Omental fat pad (tissue), 4 donors: Measurements from ENCODE around the gene IRAK1. TPM values are rescaled to one million over a fixed set of nuclear protein-coding genes. Genes with fewer than 3 reads are reported as not detected.

Experiments
- ATAC-seq: fragments of 150-250 bp; one replicate; pipeline ENCODE4 v1.9.1; 2016; ENCODE audit warnings: mild to moderate bottlenecking, moderate library complexity; ENCODE audit not compliant: low FRiP score
- DNase-seq: peaks from one replicate; pipeline ENCODE4 v3.0.0-alpha.2; 2019; ENCODE audit warnings: low spot score
- CTCF ChIP-seq, 3 donors: fragments of 450-650 bp; IDR thresholded peaks; one replicate each; pipeline ENCODE4 v1.5.1; 2016 to 2017; ENCODE audit warnings: antibody characterized with exemption in 3 of 3, mild to moderate bottlenecking in 3 of 3, moderate library complexity in 2 of 3
- total RNA-seq, 4 donors: library from RNA; depleted of rRNA; stranded (reverse); fragments of >200 nt; gene quantifications; one replicate each; pipeline ENCODE4 v1.1.0, GENCODE V29; 2016

Gene IRAK1
- total RNA-seq, 4 donors from 2014 or later = 43.1 to 85.3 (median 78.4) TPM

DNA sequence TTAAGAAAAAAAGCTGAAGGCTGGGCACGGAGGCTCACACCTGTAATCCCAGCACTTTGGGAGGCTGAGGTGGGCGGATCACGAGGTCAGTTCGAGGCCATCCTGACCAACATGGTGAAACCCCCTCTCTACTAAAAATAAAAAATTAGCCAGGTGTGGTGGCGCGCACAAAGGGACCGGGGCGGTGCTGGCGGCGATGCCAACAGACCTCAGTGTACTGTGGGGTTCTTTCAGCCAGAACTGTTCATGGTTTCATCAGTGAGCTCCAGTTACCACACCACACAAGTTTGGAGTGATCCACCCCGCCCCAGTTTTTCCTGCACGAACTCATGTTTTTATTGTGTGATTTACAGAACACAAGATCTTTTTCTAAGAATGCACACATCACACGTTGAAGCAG, 21.2 kb upstream of the IRAK1 start:
- DNase-seq = no peak
- no peak for TF ChIP-seq CTCF (IDR thresholded peaks at IDR 0.05)
- ATAC-seq = no peak

GRCh38 chrX:154040307-154040756, 20.6 kb upstream of the IRAK1 start:
- TF ChIP-seq CTCF (IDR thresholded peaks at IDR 0.05) = no peak
- DNase-seq (no peak), ATAC-seq (peak; percentile 83)

DNA sequence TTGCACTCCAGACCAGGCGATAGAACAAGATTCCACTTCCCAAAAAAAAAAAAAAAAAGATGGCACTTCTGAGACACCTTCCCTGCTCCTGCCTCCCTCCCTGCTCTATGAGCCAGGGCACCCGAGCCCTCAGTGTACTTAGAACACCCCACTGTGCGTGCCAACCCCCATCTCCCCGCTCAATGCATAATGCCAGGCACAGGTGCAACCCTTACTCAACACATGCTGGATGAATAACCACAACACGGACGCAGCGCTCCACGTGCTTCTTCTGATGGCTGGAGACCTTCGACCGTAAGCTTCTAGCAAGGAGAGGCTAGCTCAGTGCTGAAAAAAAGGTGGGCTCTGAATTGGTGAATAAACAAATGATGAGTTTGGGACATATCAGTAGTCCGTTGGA, 19.9 kb upstream of the IRAK1 start:
- no peak for ATAC-seq
- no peak for DNase-seq
- no peak for TF ChIP-seq CTCF (IDR thresholded peaks at IDR 0.05)

DNA sequence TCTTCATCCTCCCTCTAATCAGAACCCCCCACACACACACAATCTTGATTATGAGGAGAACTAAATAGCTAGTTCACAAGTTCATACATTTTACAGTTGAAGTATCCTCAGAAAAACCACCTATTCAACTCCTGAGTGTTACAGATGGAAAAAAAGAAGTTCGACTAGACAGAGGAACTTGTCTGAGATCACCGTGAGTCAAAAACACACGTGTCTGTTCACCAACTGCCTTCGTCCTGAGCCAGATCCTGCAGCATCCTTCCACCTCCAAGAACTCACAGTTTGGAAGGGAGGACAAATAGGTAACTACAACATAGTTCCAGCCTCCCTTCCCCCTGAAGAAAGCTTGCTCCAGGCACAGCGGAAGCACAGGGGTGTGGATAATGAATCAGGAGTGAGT, 19.0 kb upstream of the IRAK1 start:
- no peak for ATAC-seq

GRCh38 chrX:154037754-154038153, 18.1 kb upstream of the IRAK1 start:
- no peak for DNase-seq
- TF ChIP-seq CTCF (IDR thresholded peaks at IDR 0.05) = no peak
- no peak for ATAC-seq

More for the DNA sequence above, 19.0 kb upstream of the IRAK1 start:
- no peak for TF ChIP-seq CTCF (IDR thresholded peaks at IDR 0.05)
- no peak for DNase-seq

DNA sequence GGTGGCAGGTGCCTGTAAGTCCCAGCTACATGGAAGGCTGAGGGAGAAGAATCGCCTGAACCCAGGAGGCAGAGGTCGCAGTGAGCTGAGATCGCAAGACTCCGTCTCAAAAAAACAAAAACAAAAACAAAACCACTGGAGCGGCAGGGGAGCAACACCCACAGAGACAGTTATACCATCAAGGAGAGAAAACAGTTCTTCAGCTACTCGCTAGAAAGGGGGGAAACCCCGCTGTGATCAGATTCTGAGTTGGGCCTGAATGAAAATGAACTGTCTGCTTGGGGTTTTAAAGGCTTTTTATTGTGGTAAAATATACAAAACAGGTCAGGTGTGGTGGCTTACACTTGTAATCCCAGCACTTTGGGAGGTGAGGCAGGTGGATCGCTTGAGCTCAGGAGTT, 16.8 kb upstream of the IRAK1 start:
- TF ChIP-seq CTCF (IDR thresholded peaks at IDR 0.05) = no peak
- ATAC-seq (no peak), DNase-seq (no peak)

GRCh38 chrX:154033848-154034247, 14.1 kb upstream of the IRAK1 start:
- TF ChIP-seq CTCF (IDR thresholded peaks at IDR 0.05) = no peak
- DNase-seq (no peak), ATAC-seq (no peak)
